CD8-positive, alpha-beta memory T cell (primary cell): ENCODE measurements around the gene DOK7. TPM values are rescaled to one million over a fixed set of nuclear protein-coding genes. Genes with fewer than 3 reads are reported as not detected.

Experiments
- CTCF ChIA-PET: fragments of 350-600 bp; sonication (Branson Sonifier 250); formaldehyde crosslinking; loops from one replicate; lab custom pipeline; 2021; ENCODE audit warnings: antibody characterized with exemption; lab: Charles Lee
- POLR2A ChIA-PET: fragments of 350-600 bp; sonication (Branson Sonifier 250); formaldehyde crosslinking; loops from one replicate; lab custom pipeline; 2021; ENCODE audit warnings: antibody characterized with exemption; lab: Charles Lee
- DNase-seq, 5 donors: peaks; one replicate each; pipeline versions ENCODE4 v3.0.0 to v3.0.0-alpha.2; 2020 to 2022; ENCODE audit warnings: mixed read lengths in 1 of 5
- H3K27ac ChIP-seq: one replicate; pipeline ENCODE4 v1.7.0; 2013; ENCODE audit warnings: low read depth, mild to moderate bottlenecking, low read length, moderate library complexity
- H3K27me3 ChIP-seq: 2 replicates; pipeline ENCODE4 v1.7.0; 2013; ENCODE audit warnings: low read length, mild to moderate bottlenecking; ENCODE audit not compliant: insufficient read depth, poor library complexity, severe bottlenecking
- H3K36me3 ChIP-seq: 2 replicates; pipeline ENCODE4 v1.7.0; 2013; ENCODE audit warnings: mild to moderate bottlenecking, low read length, moderate library complexity; ENCODE audit not compliant: insufficient read depth
- H3K4me1 ChIP-seq: 2 replicates; pipeline ENCODE4 v1.7.0; 2013; ENCODE audit warnings: mild to moderate bottlenecking, low read length, moderate library complexity; ENCODE audit not compliant: insufficient read depth
- H3K4me3 ChIP-seq: 2 replicates; pipeline ENCODE4 v1.7.0; 2013; ENCODE audit warnings: mild to moderate bottlenecking, low read length
- H3K9me3 ChIP-seq: 2 replicates; pipeline ENCODE4 v1.7.0; 2013; ENCODE audit warnings: mild to moderate bottlenecking, low read length
- H3K27ac Mint-ChIP-seq, 8 donors: one replicate each; pipeline ENCODE4 v1.8.0; 2020 to 2021; ENCODE audit warnings: mixed read lengths in 8 of 8, mild to moderate bottlenecking in 6 of 8, inconsistent platforms in 3 of 8, moderate library complexity in 3 of 8
- H3K27me3 Mint-ChIP-seq, 2 donors: one replicate each; pipeline ENCODE4 v1.8.0; 2020 to 2021; ENCODE audit warnings: mixed read lengths in 2 of 2, mild to moderate bottlenecking in 1 of 2, moderate library complexity in 1 of 2
- H3K36me3 Mint-ChIP-seq, 3 donors: one replicate each; pipeline ENCODE4 v1.8.0; 2020 to 2021; ENCODE audit warnings: mixed read lengths in 3 of 3, inconsistent platforms in 1 of 3, mild to moderate bottlenecking in 1 of 3
- H3K4me1 Mint-ChIP-seq, 3 donors: one replicate each; pipeline ENCODE4 v1.8.0; 2020 to 2021; ENCODE audit warnings: mixed read lengths in 3 of 3, inconsistent platforms in 1 of 3, mild to moderate bottlenecking in 1 of 3
- H3K4me3 Mint-ChIP-seq, 7 donors: one replicate each; pipeline ENCODE4 v1.8.0; 2020 to 2021; ENCODE audit warnings: mixed read lengths in 7 of 7, mild to moderate bottlenecking in 6 of 7, moderate library complexity in 4 of 7, inconsistent platforms in 2 of 7
- H3K9me3 Mint-ChIP-seq, 5 donors: one replicate each; pipeline ENCODE4 v1.8.0; 2020 to 2022; ENCODE audit warnings: mixed read lengths in 5 of 5, mild to moderate bottlenecking in 3 of 5, moderate library complexity in 2 of 5, inconsistent platforms in 1 of 5
- polyA plus RNA-seq: library from polyadenylated mRNA; unstranded; fragments of 300-500 nt; fragmentation: Illumina TruSeq; gene quantifications from one replicate; pipeline ENCODE4 v1.2.3, GENCODE V29; 2021
- total RNA-seq, 2 experiments: library from RNA; stranded (reverse); gene quantifications; one replicate each; pipeline ENCODE4 v1.2.3, GENCODE V29; 2021

DOK7 gene
- total and polyA plus RNA-seq, 3 experiments from 2014 or later, result not detected

DNA sequence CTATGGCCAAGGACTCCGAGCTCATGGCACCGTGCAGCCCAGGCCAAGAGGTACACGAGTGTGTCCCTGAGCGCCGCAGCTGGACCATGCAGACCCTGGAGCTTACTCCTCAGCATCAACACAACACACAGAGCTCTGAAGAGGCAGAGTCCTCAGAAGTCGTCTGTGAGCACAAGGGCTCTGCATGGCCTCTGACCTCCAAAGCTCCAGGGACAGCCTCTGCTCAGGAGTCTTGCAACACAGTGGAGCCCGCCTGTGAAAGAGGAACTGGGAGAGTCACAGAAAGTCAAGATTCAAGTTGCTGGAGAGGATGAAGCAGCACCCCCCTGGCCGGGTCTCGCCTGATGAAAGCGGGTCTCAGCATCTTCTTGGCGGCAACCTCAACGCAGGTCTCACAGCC, 66.3 kb downstream of the DOK7 start:
- peak in 1 of 5 donors; percentile 42 for DNase-seq
- Histone ChIP-seq H3K4me3 (no peak overlapping the region), H3K9me3 (no peaks in the 10 kb centered on the region), H3K4me1 (peaks cover 32% of the 10 kb centered on the region), H3K36me3 (peaks cover 4% of the 10 kb centered on the region), H3K27me3 (no peaks in the 10 kb centered on the region), H3K27ac (no peak overlapping the region)
- Mint-ChIP-seq H3K9me3 (no peaks in the 10 kb centered on the region), H3K4me3 (peak overlapping the region in 4 of 7 donors; percentile 41 to 99 (median 80)), H3K27ac (no peak overlapping the region), H3K27me3 (peaks cover 0 to 4% of the 10 kb centered on the region in 2 donors), H3K4me1 (peaks cover 33 to 71% (median 41%) of the 10 kb centered on the region in 3 donors), H3K36me3 (peaks cover 0 to 57% (median 0%) of the 10 kb centered on the region in 3 donors)
- ChIA-PET CTCF (no interaction called here), POLR2A (no interaction called here)

DNA sequence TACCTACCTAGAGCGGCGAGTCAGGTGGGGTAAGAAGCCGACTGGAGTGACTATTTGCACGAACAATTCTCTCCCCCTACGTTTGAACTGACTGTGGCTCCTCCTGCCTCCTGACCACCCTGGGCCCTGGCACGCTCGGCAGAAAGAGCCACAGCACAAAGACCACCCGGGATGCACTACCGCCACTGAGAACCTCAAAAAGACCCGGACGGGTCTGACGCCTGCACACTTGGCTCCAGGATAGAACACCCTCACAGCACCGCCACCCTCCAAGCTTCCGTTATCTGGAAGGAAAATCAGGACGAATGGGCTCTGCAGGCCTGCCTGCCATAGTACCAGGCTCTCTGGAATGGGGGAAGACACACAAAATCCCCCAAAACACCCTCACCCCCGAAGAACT, 66.9 kb downstream of the DOK7 start:
- Histone ChIP-seq H3K4me3 (no peak overlapping the region), H3K9me3 (no peaks in the 10 kb centered on the region), H3K27ac (no peak overlapping the region), H3K4me1 (peaks cover 32% of the 10 kb centered on the region), H3K27me3 (no peaks in the 10 kb centered on the region), H3K36me3 (no peaks in the 10 kb centered on the region)
- Mint-ChIP-seq H3K27ac (peak overlapping the region in 2 of 8 donors; percentile 6 to 8), H3K4me1 (peaks cover 33 to 67% (median 41%) of the 10 kb centered on the region in 3 donors), H3K27me3 (peaks cover 1 to 4% of the 10 kb centered on the region in 2 donors), H3K4me3 (peak overlapping the region; percentile 41 to 99 (median 98)), H3K9me3 (peaks cover 0 to under 1% (median 0%) of the 10 kb centered on the region in 5 donors), H3K36me3 (peaks cover 0 to 51% (median under 1%) of the 10 kb centered on the region in 3 donors)
- ChIA-PET POLR2A (no interaction called here), CTCF (no interaction called here)
- peak in 1 of 5 donors; percentile 34 for DNase-seq

DNA sequence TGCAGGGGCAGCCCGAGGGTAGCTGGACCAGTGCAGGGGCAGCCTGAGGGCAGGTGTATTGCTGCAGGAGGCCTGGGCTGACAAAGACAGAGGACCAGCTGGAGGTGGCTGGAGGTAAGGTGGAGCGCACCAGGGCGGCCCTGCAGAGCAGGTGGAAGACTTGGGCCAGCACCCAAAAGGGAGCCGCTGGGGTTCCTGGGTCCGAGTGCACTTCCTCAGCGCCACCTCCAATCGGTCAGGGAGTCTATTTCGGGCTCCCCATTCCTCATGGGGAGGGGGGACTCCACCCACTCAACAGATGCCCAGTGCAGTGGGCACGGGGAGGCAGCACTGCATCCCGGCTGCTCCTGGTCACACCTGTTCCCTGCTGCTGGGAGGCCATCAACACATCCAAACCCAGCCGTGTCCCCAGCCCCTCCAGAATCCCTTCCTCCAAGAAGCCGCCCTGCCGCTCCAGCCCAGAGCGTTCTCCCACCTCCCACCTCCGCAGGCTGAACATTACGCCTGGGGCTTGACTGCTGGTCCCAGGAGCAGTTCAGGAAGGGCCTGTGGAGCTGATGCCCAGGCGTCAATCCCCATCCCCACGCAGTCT, 67.7 kb downstream of the DOK7 start:
- CTCF ChIA-PET, result no interaction called here
- Mint-ChIP-seq H3K4me1 (peaks cover 32 to 62% (median 41%) of the 10 kb centered on the region in 3 donors), H3K4me3 (peak overlapping the region; percentile 86 to 100 (median 99)), H3K36me3 (peaks cover 1 to 45% (median 5%) of the 10 kb centered on the region in 3 donors), H3K9me3 (peaks cover 0 to 6% (median 3%) of the 10 kb centered on the region in 5 donors), H3K27ac (peak overlapping the region in 3 of 8 donors; percentile 19 to 64 (median 44)), H3K27me3 (peaks cover 8 to 10% of the 10 kb centered on the region in 2 donors)
- H3K27ac ChIP-seq, result peak overlapping the region; percentile 73
- H3K4me1 ChIP-seq, result peaks cover 32% of the 10 kb centered on the region
- no peaks in the 10 kb centered on the region for H3K9me3 ChIP-seq
- DNase-seq, result peak in 1 of 5 donors; percentile 42
- peak overlapping the region; percentile 74 for H3K4me3 ChIP-seq
- no peaks in the 10 kb centered on the region for H3K36me3 ChIP-seq
- H3K27me3 ChIP-seq, result no peaks in the 10 kb centered on the region
- POLR2A ChIA-PET, result interaction anchor here (1.2 kb wide), 1 partner anchor 15 kb away, joined by 3 read pairs; no protein-coding TSS in a partner anchor

DNA sequence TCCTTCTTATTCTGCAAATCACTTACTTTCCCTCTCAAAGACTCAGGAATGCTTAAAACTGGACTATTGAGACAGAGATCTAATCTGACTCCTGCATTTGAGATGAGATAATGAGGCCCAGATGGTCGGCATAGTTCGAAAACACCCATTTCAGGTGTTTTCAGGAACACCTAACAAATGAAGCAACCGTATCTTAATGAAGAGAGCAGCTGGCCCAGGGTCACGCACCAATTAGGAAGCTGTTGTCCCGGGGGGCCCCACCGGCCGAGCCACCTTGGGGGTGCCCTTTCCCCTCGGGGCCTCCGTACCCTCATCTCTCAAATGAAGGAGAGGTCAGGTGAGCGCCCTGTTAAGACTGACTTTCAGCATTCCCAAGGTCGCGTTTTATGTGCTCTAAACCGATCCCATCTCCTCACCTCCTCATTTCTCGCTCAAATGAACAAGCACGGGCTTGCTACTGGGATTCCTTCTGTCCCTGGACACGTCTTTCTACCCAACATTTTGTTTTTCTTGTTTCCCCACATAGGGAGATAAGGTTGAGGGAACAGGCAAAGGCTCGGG, 68.3 kb downstream of the DOK7 start:
- Mint-ChIP-seq H3K27ac (peak overlapping the region in 6 of 8 donors; percentile 19 to 89 (median 54)), H3K27me3 (peaks cover 8 to 10% of the 10 kb centered on the region in 2 donors), H3K4me3 (peak overlapping the region; percentile 86 to 100 (median 99)), H3K4me1 (peaks cover 32 to 62% (median 38%) of the 10 kb centered on the region in 3 donors), H3K9me3 (peaks cover 0 to 8% (median 4%) of the 10 kb centered on the region in 5 donors), H3K36me3 (peaks cover 1 to 42% (median 5%) of the 10 kb centered on the region in 3 donors)
- H3K9me3 ChIP-seq, result no peaks in the 10 kb centered on the region
- ChIA-PET POLR2A (interaction anchor here (1.2 kb wide), 1 partner anchor 16 kb away, joined by 3 read pairs; no protein-coding TSS in a partner anchor), CTCF (no interaction called here)
- peaks cover 32% of the 10 kb centered on the region for H3K4me1 ChIP-seq
- H3K4me3 ChIP-seq, result peak overlapping the region; percentile 74
- no peak for DNase-seq
- H3K27me3 ChIP-seq, result no peaks in the 10 kb centered on the region
- peak overlapping the region; percentile 73 for H3K27ac ChIP-seq
- H3K36me3 ChIP-seq, result no peaks in the 10 kb centered on the region

DNA sequence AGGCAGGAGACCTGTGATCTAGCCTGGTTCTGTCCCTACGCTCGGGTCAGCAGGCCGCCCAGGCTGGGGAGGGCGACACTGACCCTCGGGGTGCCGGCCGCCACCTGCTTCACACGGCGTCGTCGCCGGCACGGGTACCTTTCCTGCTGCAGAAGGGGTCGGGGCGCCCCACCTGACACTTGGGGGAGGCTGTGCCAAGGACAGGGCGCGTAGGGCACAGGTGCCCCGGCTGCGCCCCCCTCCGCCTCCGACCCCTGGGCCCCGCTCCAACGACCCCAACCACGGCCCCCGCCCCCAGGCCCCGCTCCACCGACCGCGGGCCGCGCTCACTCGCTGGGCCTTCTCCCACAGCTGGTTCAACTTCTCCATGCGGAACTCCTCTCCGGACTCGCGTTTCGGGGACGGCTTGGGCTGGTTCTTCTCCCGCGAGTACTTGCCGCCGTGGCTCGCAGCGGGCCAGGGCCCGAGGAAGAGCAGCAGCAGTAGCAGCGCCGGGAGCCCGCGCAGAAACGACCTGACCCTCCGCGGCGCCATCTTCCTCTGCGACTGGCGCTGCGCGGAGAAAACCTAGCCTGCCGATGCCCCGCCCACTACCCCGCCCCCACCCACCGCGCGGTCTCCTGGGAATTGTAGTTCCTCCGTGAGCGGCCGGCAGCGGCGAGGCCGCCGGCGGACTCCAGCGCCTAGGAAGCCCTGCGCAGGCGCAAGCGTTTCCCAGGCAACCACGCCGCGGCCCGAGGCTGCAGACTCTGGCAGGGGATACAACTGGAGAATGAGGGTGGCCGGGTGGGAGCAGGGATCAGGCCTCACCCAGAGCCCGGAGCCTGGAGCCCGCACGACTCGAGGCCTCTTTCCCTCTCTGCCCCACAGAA, 69.0 kb downstream of the DOK7 start, which contains the start of gene LRPAP1:
TSS of gene LRPAP1 (minus strand) at position 544 of the 872 bp plus-strand sequence. CDS start at position 534, 10 bp downstream.
- POLR2A ChIA-PET, result interaction anchor here (1.2 kb wide), 1 partner anchor 16 kb away, joined by 3 read pairs; no protein-coding TSS in a partner anchor

DNA sequence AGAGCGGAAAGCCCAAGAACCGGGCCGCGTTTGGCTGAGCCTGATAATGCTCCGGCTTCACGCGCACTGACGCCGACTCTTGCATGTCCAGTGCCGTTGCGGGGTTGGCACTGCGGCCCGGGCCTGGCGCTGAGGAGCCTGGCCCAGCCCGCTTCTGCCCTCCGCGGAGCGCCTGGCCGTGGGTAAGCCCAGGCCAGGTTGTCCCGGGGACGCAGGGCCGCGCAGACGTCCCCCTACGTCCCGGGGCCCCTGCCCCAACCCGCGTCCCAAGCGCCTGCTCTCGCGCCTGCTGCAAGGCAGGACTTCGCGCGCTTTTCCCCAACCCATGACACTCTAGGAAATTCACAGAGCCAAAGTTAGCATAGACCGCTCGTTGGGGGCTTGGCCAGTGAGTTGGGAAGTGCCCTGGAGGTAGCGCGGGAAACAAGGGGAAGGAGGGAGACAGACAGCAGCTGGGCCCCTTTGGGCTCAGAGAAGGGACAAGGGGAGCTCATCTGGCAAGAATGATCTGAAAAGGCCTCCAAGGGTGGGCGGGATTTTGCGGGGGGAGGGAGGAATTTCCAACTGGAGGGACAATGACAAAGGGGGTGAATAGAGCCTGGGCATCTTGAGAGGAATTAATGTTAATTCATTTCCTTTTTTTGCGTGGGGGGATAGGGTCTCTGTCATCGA, 69.8 kb downstream of the DOK7 start:
- peak overlapping the region; percentile 74 for H3K4me3 ChIP-seq
- peaks cover 0 to 10% (median 5%) of the 10 kb centered on the region in 5 donors for H3K9me3 Mint-ChIP-seq
- H3K4me3 Mint-ChIP-seq, result peak overlapping the region; percentile 96 to 100 (median 99)
- H3K36me3 ChIP-seq, result no peaks in the 10 kb centered on the region
- no peak for DNase-seq
- peaks cover 32% of the 10 kb centered on the region for H3K4me1 ChIP-seq
- peaks cover 29 to 48% (median 34%) of the 10 kb centered on the region in 3 donors for H3K4me1 Mint-ChIP-seq
- H3K27me3 Mint-ChIP-seq, result peaks cover 8 to 10% of the 10 kb centered on the region in 2 donors
- H3K9me3 ChIP-seq, result no peaks in the 10 kb centered on the region
- peak overlapping the region in 7 of 8 donors; percentile 18 to 96 (median 52) for H3K27ac Mint-ChIP-seq
- peak overlapping the region; percentile 73 for H3K27ac ChIP-seq
- H3K27me3 ChIP-seq, result no peaks in the 10 kb centered on the region
- peaks cover 1 to 30% (median 5%) of the 10 kb centered on the region in 3 donors for H3K36me3 Mint-ChIP-seq
- ChIA-PET CTCF (no interaction called here), POLR2A (no interaction called here)

More for the DNA sequence above, 69.0 kb downstream of the DOK7 start, which contains the start of gene LRPAP1:
- H3K27ac Mint-ChIP-seq, result peak within 1 kb of the TSS; percentile 34 to 97 (median 96)
- H3K36me3 ChIP-seq, result no peaks in the 10 kb centered on the region
- peaks cover 30 to 55% (median 34%) of the 10 kb centered on the region in 3 donors for H3K4me1 Mint-ChIP-seq
- H3K9me3 ChIP-seq, result no peaks in the 10 kb centered on the region
- H3K36me3 Mint-ChIP-seq, result peaks cover 1 to 36% (median 5%) of the 10 kb centered on the region in 3 donors
- H3K27me3 ChIP-seq, result no peaks in the 10 kb centered on the region
- H3K27ac ChIP-seq, result peak within 1 kb of the TSS; percentile 73
- peak; percentile 69 to 87 (median 77) for DNase-seq
- peak within 1 kb of the TSS; percentile 74 for H3K4me3 ChIP-seq
- H3K4me3 Mint-ChIP-seq, result peak within 1 kb of the TSS; percentile 96 to 100 (median 99)
- CTCF ChIA-PET, result no interaction called here
- peaks cover 0 to 10% (median 5%) of the 10 kb centered on the region in 5 donors for H3K9me3 Mint-ChIP-seq
- H3K27me3 Mint-ChIP-seq, result peaks cover 8 to 10% of the 10 kb centered on the region in 2 donors
- H3K4me1 ChIP-seq, result peaks cover 32% of the 10 kb centered on the region

DNA sequence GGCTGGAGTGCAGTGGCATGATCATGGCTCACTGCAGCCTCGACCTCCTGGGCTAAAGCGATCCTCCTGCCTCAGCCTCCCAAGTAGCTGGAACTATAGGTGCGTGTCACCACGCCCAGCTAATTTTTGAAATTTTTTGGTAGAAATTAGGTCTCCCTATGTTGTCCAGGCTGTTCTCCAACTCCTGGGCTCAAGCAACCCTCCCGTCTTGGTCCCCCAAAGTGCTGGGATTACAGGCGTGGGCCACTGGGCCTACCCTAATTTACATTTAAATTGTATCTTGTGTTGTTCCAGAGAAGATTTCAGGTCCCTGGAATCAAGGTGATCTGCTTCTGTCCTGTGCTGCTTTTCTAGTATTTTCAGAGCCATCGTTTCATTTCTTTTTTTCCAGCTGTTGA, 70.3 kb downstream of the DOK7 start:
- CTCF ChIA-PET, result no interaction called here
- Mint-ChIP-seq H3K27me3 (peaks cover 8 to 10% of the 10 kb centered on the region in 2 donors), H3K4me3 (peak overlapping the region; percentile 44 to 100 (median 60)), H3K9me3 (peaks cover 0 to 10% (median 5%) of the 10 kb centered on the region in 5 donors), H3K36me3 (peaks cover 1 to 25% (median 5%) of the 10 kb centered on the region in 3 donors), H3K4me1 (peaks cover 26 to 43% (median 29%) of the 10 kb centered on the region in 3 donors), H3K27ac (peak overlapping the region in 6 of 8 donors; percentile 18 to 52 (median 34))
- Histone ChIP-seq H3K4me3 (no peak overlapping the region), H3K27me3 (no peaks in the 10 kb centered on the region), H3K27ac (no peak overlapping the region), H3K36me3 (no peaks in the 10 kb centered on the region), H3K9me3 (no peaks in the 10 kb centered on the region), H3K4me1 (peaks cover 32% of the 10 kb centered on the region)
- no peak for DNase-seq
- POLR2A ChIA-PET, result no interaction called here
